Type B pancreatic cell (in vitro differentiated cells): ENCODE data around the gene METTL17. TPM values are rescaled to one million over a fixed set of nuclear protein-coding genes. Genes with fewer than 3 reads are reported as not detected.
A peak's percentile ranks its signal among the peaks of the same experiment; 100 is the strongest.
"Not testable (repeated sequence)": the region's sequence is repeated elsewhere in the genome, so short reads cannot be mapped to it uniquely, and the experiment has no call there.

ENCODE experiments used
- DNase-seq: peaks from one replicate; pipeline ENCODE4 v3.0.0; 2021; ENCODE audit warnings: mixed read lengths; ENCODE audit not compliant: unreplicated experiment; ENCODE audit errors: extremely low spot score
- H3K27ac Mint-ChIP-seq: 2 replicates; pipeline ENCODE4 v1.8.0; 2021; ENCODE audit warnings: mild to moderate bottlenecking, mixed read lengths
- H3K27me3 Mint-ChIP-seq: 2 replicates; pipeline ENCODE4 v1.8.0; 2021; ENCODE audit warnings: mixed read lengths
- H3K36me3 Mint-ChIP-seq: 2 replicates; pipeline ENCODE4 v1.8.0; 2021; ENCODE audit warnings: mixed read lengths
- H3K4me1 Mint-ChIP-seq: one replicate; pipeline ENCODE4 v1.8.0; 2021; ENCODE audit warnings: mixed read lengths; ENCODE audit not compliant: unreplicated experiment
- H3K4me3 Mint-ChIP-seq: 2 replicates; pipeline ENCODE4 v1.8.0; 2021; ENCODE audit warnings: mild to moderate bottlenecking, mixed read lengths
- H3K9me3 Mint-ChIP-seq: 2 replicates; pipeline ENCODE4 v1.8.0; 2021; ENCODE audit warnings: mixed read lengths
- total RNA-seq: library from RNA; stranded (reverse); gene quantifications from 2 replicates; pipeline ENCODE4 v1.2.1, GENCODE V29; 2021; ENCODE audit warnings: low replicate concordance
- TF ChIP-seq, protein P1 (sequence below): fragments of 200-600 bp; sonication (generic); conservative IDR thresholded peaks from 2 replicates; pipeline ENCODE4 v1.5.0; 2021; ENCODE audit warnings: antibody characterized with exemption, mild to moderate bottlenecking

Gene METTL17
- total RNA-seq, 1 donor from 2014 or later: 88.1 TPM

DNA sequence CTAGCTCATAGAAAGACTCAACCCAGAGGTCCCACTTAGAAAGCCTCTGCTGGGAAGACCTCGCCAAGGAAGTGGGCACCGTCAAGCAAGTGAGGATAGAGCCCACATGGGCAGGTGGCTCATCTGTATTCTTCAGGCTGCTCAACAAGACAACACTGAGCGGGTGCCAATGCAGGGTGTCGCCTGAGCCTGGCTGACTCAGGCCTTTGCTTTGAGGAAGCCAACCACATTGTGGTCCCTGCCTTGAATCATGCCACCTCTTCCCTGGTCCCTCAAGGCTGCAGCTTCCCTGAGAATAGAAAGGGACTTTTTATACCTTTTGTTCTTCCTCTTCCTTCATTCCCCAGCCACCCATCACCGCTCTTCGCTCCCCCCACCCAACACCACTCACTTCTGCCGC, 47.0 kb downstream of the METTL17 start:
- TF ChIP-seq, protein P1, sequence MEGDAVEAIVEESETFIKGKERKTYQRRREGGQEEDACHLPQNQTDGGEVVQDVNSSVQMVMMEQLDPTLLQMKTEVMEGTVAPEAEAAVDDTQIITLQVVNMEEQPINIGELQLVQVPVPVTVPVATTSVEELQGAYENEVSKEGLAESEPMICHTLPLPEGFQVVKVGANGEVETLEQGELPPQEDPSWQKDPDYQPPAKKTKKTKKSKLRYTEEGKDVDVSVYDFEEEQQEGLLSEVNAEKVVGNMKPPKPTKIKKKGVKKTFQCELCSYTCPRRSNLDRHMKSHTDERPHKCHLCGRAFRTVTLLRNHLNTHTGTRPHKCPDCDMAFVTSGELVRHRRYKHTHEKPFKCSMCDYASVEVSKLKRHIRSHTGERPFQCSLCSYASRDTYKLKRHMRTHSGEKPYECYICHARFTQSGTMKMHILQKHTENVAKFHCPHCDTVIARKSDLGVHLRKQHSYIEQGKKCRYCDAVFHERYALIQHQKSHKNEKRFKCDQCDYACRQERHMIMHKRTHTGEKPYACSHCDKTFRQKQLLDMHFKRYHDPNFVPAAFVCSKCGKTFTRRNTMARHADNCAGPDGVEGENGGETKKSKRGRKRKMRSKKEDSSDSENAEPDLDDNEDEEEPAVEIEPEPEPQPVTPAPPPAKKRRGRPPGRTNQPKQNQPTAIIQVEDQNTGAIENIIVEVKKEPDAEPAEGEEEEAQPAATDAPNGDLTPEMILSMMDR: no peak
- H3K4me3 Mint-ChIP-seq: no peak overlapping the region
- H3K36me3 Mint-ChIP-seq: no peaks in the 10 kb centered on the region
- H3K4me1 Mint-ChIP-seq: peaks cover 14% of the 10 kb centered on the region
- H3K9me3 Mint-ChIP-seq: no peaks in the 10 kb centered on the region
- H3K27ac Mint-ChIP-seq: no peak overlapping the region
- no peak for DNase-seq
- H3K27me3 Mint-ChIP-seq: peaks cover 4% of the 10 kb centered on the region

DNA sequence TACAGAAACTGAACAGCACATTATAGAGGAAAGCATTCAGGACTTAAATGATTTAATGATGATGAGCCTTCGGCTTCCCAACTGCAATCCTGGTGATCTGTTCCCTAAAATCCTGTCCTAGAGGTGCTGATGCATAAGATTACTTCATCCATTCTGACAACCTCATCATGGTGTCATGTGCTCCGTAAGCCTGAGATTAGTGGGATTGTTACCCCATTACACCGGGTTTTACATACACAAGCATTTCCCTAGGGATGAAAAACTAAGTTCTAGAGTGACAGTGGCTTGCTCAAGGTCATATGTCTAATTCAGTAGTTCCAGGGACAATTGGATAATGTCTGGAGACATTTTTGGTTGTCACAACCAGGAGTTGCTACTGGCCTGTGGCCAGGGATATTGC, 47.4 kb downstream of the METTL17 start:
- H3K4me3 Mint-ChIP-seq: no peak overlapping the region
- H3K4me1 Mint-ChIP-seq: peaks cover 14% of the 10 kb centered on the region
- TF ChIP-seq, protein P1: no peak
- H3K27ac Mint-ChIP-seq: no peak overlapping the region
- H3K27me3 Mint-ChIP-seq: peaks cover 4% of the 10 kb centered on the region
- DNase-seq: no peak
- H3K9me3 Mint-ChIP-seq: no peaks in the 10 kb centered on the region
- no peaks in the 10 kb centered on the region for H3K36me3 Mint-ChIP-seq

DNA sequence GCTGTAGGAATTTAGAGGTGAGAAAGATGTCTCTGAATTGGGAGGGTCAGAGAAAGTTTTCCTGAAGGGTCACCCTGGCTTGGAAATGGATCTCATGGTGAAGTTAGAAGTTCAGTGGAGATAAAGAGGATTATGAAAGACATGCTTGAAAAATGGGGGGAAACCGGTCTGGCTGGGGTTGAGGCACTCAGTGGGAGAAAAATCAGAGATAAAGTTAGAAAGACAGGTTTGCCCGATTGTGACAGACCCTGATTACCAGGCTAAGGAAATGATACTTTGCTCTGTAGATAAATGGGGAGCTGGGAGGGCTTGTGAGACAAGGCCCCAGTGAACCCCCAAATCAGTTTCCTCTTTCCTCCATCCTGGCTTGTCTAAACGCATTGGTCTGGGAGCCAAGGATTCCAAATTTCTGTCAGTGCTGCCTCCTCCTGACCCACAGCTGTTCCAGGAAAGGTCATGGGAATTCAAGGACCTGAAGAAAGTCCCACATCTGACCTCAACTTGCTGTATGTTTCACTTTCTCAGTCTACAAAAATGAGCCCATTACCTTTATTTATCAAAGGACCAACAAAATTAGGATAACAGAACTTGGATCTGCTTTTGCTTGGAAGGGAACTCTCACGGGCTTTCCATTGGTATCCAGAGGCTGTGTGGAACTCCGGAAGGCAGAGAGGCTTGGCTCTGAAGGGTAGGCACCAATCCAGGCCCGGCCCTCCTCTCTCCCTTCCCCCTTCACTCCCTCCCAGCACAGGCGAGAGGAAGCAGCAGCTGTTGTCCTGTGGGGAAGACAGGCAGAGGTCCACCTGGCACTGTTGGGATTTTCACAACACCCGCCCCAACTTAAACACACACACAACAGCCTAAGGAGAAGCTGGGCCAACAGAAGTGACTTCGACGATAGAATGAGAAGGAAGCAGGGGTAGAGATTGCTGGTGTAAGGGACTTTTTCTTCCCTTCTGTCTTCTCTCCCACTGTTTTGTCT, 49.0 kb downstream of the METTL17 start:
- TF ChIP-seq, protein P1: no peak
- H3K27ac Mint-ChIP-seq: peak overlapping the region; percentile 54
- peaks cover 14% of the 10 kb centered on the region for H3K4me1 Mint-ChIP-seq
- H3K36me3 Mint-ChIP-seq: no peaks in the 10 kb centered on the region
- no peak for DNase-seq
- peak overlapping the region; percentile 8 for H3K4me3 Mint-ChIP-seq
- H3K27me3 Mint-ChIP-seq: peaks cover 5% of the 10 kb centered on the region
- no peaks in the 10 kb centered on the region for H3K9me3 Mint-ChIP-seq

DNA sequence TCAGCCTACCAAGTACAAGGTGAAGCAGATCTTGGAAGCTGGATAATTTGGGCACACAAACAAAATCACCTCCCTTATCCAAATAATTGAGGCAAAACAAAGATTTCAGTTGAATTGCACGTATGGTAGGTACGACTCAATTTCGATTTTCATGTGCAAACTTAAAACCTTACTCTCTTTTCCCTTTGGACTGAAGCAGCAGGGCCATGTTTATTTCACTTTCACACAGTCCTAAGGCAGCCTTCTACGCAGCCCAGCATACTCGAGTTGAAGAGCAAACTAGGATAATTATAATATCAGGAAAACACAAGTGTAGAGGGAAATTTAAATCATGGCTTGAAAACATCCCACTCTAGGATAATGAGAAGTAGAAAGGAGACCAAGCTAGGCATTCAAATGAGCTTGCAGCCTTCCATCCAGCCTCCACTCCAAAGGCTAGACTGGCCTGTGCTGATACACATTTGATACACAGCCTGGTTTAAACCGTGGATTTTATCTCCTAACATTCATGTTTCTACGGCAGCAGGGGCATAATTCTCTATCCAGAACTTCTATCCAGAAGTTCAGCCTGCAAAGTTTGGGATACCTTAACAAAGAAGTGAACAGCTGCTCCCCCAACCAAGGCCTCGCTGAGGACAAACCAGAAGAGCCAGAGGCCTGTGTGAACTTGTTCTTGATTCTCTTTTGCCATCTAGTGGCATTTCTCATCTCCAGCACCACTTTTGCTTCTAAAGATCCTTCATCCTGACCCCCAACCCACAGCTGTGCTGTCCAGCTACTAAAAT, 50.0 kb downstream of the METTL17 start:
- Mint-ChIP-seq H3K4me1 (peaks cover 21% of the 10 kb centered on the region), H3K27ac (peak overlapping the region; percentile 42), H3K27me3 (peaks cover 7% of the 10 kb centered on the region), H3K9me3 (no peaks in the 10 kb centered on the region), H3K4me3 (peak overlapping the region; percentile 11), H3K36me3 (no peaks in the 10 kb centered on the region)
- DNase-seq: no peak
- TF ChIP-seq, protein P1: peak; percentile 77

DNA sequence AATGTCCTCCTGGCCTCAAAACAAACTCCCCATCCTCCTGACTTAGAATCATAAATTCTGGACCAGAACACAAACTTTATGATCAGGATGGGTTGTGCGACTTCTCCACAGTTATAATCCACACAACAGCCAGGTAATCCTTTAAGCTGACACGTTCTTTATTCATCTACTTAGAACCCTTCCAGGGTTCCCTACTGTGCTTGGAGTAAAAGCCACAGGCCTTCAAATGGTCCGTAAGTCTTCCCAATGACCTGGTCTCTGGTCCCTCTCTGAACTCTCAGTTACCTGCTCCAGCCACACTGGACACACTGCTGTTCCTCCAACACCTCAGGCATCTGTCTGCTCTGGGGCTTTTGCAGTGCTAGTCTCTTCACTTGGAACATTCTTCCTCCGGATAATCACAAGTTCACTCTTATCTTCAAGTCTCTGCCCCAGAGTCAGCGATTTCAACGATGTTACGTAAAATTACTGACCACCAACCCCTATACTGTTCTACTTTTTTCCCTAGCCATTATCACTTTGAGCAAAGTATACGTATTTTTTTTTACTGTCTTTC, 50.7 kb downstream of the METTL17 start:
- TF ChIP-seq, protein P1: no peak
- Mint-ChIP-seq H3K9me3 (no peaks in the 10 kb centered on the region), H3K27me3 (peaks cover 7% of the 10 kb centered on the region), H3K4me1 (peaks cover 21% of the 10 kb centered on the region), H3K27ac (peak overlapping the region; percentile 42), H3K4me3 (peak overlapping the region; percentile 11), H3K36me3 (no peaks in the 10 kb centered on the region)
- no peak for DNase-seq

DNA sequence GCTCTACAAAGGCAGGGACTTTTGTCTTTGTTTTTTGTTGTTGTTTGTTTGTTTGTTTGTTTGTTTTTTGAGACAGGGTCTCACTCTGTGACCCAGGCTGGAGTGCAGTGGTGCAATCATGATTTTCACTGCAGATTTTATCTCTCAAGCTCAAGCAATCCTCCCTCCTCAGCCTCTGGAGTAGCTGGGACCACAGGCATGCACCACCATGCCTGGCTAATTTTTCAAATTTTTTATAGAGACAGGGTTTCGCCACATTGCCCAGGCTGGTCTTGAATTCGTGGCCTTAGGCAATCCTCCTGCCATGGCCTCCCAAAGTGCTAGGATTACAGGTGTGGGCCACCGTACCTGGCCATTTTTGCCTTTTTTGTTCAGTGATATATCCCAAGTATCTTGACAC, 51.2 kb downstream of the METTL17 start:
- peaks cover 21% of the 10 kb centered on the region for H3K4me1 Mint-ChIP-seq
- H3K27ac Mint-ChIP-seq, H3K9me3 Mint-ChIP-seq, H3K36me3 Mint-ChIP-seq, H3K27me3 Mint-ChIP-seq, H3K4me3 Mint-ChIP-seq, DNase-seq: not testable (repeated sequence)
